Transverse colon (tissue), 4 donors: ENCODE results near the gene EFCAB8. TPM values are rescaled to one million over a fixed set of nuclear protein-coding genes. Genes with fewer than 3 reads are reported as not detected.

ENCODE experiments used
- DNase-seq: peaks from one replicate; pipeline ENCODE4 v3.0.0-alpha.2; 2019
- H3K27ac ChIP-seq, 4 donors: fragments of 200-600 bp; sonication (generic); 2 replicates each; pipeline ENCODE4 v1.5.1; 2016 to 2018; ENCODE audit warnings: inconsistent platforms in 4 of 4
- H3K27me3 ChIP-seq: fragments of 200-600 bp; sonication (generic); 2 replicates; pipeline ENCODE4 v1.5.1; 2017; ENCODE audit warnings: inconsistent platforms
- H3K36me3 ChIP-seq, 4 donors: fragments of 200-600 bp; sonication (generic); 2 replicates each; pipeline ENCODE4 v1.5.1; 2017 to 2019; ENCODE audit warnings: inconsistent platforms in 4 of 4
- H3K4me1 ChIP-seq, 4 donors: fragments of 200-600 bp; sonication (generic); 2 replicates each; pipeline ENCODE4 v1.5.1; 2017 to 2020; ENCODE audit warnings: inconsistent platforms in 4 of 4
- H3K4me3 ChIP-seq, 4 donors: fragments of 200-600 bp; sonication (generic); 1 replicate in 1 of 4; 2 replicates in 3 of 4; pipeline versions ENCODE4 v1.5.1 to v1.6.1; 2017 to 2019; ENCODE audit warnings: inconsistent platforms in 4 of 4
- H3K9me3 ChIP-seq, 2 donors: fragments of 200-600 bp; sonication (generic); 2 replicates each; pipeline ENCODE4 v1.5.1; 2017 to 2019; ENCODE audit warnings: inconsistent platforms in 2 of 2
- CTCF ChIP-seq, 5 experiments: fragments of 200-600 bp in 3 of 5; fragments of 450-650 bp in 2 of 5; sonication (generic) in 3 of 5; IDR thresholded peaks; 1 replicate in 2 of 5; 2 replicates in 3 of 5; pipeline ENCODE4 v1.5.1; 2016 to 2017; ENCODE audit warnings: antibody characterized with exemption in 5 of 5, inconsistent platforms in 3 of 5, mild to moderate bottlenecking in 2 of 5, moderate library complexity in 1 of 5
- EP300 ChIP-seq: sonication (generic); formaldehyde crosslinking; IDR thresholded peaks from one replicate; pipeline ENCODE4 v1.6.1; 2017; ENCODE audit warnings: antibody characterized with exemption, low read depth
- POLR2A ChIP-seq: fragments of 450-650 bp; IDR thresholded peaks from one replicate; pipeline ENCODE4 v1.6.1; 2016; ENCODE audit warnings: antibody characterized with exemption, mild to moderate bottlenecking, moderate library complexity
- POLR2AphosphoS5 ChIP-seq, 3 donors: sonication (generic); formaldehyde crosslinking; IDR thresholded peaks; one replicate each; pipeline ENCODE4 v1.6.1; 2016; ENCODE audit warnings: antibody characterized with exemption in 3 of 3
- WGBS, 2 donors: methylation state at CpG; one replicate each; pipeline ENCODE4 v1.1.5; 2018; ENCODE audit warnings: low coverage in 1 of 2; 5-methylcytosine and 5-hydroxymethylcytosine counted together
- in situ Hi-C, 4 donors: fragments of 200-750 bp; cut with MboI; loops; one replicate each; pipeline versions ENCODE4 v1.15.0 to v1.15.1; 2017; ENCODE audit warnings: low sequenced_read_pairs in 3 of 4, low pct_ligation_motif_present in 1 of 4, low pct_unique_long_range_greater_than_20kb in 1 of 4
- intact Hi-C: fragments of 100-400 bp; cut with DNase I; formaldehyde crosslinking; loops from one replicate; pipeline ENCODE4 v1.15.1; 2023; ENCODE audit warnings: low total_unique reads
- total RNA-seq, 4 donors: library from RNA; depleted of rRNA; stranded (reverse); fragments of >200 nt; gene quantifications; one replicate each; pipeline ENCODE4 v1.1.0, GENCODE V29; 2016

Gene EFCAB8
- total RNA-seq, 4 donors from 2014 or later: 0.14 TPM; not detected in 3

DNA sequence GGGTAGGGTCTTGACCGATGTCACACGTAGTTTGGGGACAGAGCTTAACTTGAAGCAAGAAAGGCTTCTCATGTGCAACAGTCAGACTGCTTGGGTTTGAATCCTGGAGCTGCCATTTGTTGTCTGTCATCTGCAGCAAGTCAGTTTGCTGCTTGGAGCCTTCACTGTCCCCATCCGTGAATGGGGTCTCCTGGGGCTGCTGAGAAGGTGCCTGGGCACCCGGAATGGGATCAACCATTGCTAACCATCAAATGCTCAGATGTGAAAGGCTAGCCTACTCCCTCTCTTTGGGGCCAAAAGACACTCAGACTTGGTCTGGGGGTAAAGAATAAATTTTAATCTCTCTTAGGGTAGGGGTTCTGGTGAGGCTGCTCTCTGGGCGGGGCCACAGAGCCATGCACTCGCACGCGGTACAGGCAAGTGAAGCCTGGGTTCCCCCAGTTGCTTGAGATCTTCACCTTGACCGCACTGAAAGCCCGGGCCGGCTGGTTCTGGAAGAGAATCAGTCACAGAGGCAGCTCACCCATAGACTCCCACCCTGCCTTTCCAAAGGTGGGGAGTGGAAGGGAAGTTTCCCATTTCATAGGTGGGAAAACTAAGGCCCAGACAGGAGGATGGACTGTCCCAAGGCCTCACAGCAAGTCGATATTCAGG lies 124.9 kb downstream of the EFCAB8 start:
- no peak for TF ChIP-seq POLR2A
- no peak for TF ChIP-seq CTCF (IDR thresholded peaks at IDR 0.05)
- no peak for TF ChIP-seq EP300
- TF ChIP-seq POLR2AphosphoS5 (IDR thresholded peaks at IDR 0.05): no peak
- DNase-seq: no peak
- Histone ChIP-seq H3K4me1 (no peaks in the 10 kb centered on the region), H3K36me3 (no peaks in the 10 kb centered on the region), H3K4me3 (no peak overlapping the region), H3K27ac (no peak overlapping the region), H3K9me3 (no peaks in the 10 kb centered on the region), H3K27me3 (no peaks in the 10 kb centered on the region)
- 85 to 100% methylated on average over 2 to 12 of the region's 12 CpGs for WGBS, 2 donors
- in situ Hi-C loops (no loop called here), intact Hi-C loops (no loop called here)

DNA sequence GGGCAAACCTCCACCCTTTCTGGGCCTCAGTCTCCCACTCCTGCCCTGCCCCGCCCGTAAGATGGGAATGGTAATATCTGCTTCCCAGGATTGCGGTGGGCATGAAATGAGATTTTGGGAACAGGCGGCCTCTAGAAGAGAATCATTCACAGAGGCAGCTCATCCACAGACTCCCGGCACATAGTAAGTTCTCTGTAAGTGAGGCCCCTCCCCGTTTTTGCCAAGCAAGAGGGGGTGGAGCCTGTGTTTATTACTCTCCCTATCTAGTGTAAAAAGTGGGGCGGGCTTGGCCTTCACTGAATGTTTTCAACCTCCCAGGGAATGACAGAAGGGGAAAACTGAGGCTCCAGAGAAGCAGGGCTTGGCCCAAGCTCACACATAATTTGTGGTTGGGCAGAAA lies 125.5 kb downstream of the EFCAB8 start:
- H3K4me1 ChIP-seq: no peaks in the 10 kb centered on the region
- TF ChIP-seq POLR2A (no peak), CTCF (IDR thresholded peaks at IDR 0.05) (no peak), POLR2AphosphoS5 (IDR thresholded peaks at IDR 0.05) (no peak), EP300 (no peak)
- H3K27ac ChIP-seq: no peak overlapping the region
- WGBS, 2 donors: 70 to 71% methylated on average over 2 to 7 of the region's 7 CpGs
- no peaks in the 10 kb centered on the region for H3K36me3 ChIP-seq
- intact Hi-C loops: no loop called here
- no peaks in the 10 kb centered on the region for H3K27me3 ChIP-seq
- no peaks in the 10 kb centered on the region for H3K9me3 ChIP-seq
- H3K4me3 ChIP-seq: no peak overlapping the region
- no peak for DNase-seq
- in situ Hi-C loops: no loop called here

DNA sequence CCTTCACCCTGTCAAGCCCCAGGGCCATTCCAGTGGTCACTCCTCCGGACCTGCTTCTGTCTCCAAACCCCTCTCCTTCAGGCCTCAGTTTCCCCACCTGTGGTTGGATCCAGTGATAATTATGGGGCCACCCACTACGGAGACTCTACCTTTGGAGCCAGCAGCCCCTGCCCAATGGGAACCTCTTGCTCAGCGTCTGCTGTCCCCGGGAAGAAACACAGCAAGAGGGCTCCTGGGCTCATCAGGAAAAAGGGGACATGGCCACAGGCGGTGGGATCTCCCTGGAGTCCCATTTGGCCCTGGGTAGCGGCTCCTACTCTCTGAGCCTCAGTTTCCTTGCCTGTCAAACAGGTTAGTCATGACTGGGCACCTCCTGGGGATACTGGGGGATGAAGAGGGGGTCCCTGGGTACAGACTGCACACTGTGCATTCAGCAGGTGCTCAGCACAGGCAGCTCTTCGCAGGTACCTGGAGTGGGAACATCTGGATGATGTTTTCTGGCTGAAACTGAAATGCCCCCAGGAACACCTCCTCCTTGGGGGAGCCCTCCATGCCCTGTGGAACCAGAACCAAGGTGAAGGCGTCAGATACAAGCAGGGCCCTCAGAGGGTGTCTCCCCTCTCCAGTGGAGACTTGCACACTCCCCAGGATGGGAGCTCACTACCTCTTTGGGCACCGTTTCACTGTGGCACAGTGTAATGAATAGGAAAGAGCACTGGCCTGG lies 126.1 kb downstream of the EFCAB8 start:
- 80 to 82% methylated on average over 1 to 9 of the region's 9 CpGs for WGBS, 2 donors
- Histone ChIP-seq H3K27me3 (no peaks in the 10 kb centered on the region), H3K4me3 (no peak overlapping the region), H3K9me3 (no peaks in the 10 kb centered on the region), H3K27ac (no peak overlapping the region), H3K36me3 (no peaks in the 10 kb centered on the region), H3K4me1 (no peaks in the 10 kb centered on the region)
- no peak for TF ChIP-seq POLR2AphosphoS5 (IDR thresholded peaks at IDR 0.05)
- TF ChIP-seq POLR2A: no peak
- no peak for TF ChIP-seq CTCF (IDR thresholded peaks at IDR 0.05)
- no peak for TF ChIP-seq EP300
- intact Hi-C loops (no loop called here), in situ Hi-C loops (no loop called here)
- no peak for DNase-seq

- TF ChIP-seq POLR2A (no peak), CTCF (IDR thresholded peaks at IDR 0.05) (no peak), POLR2AphosphoS5 (IDR thresholded peaks at IDR 0.05) (no peak), EP300 (no peak)
These were observed 126.9 kb downstream of the EFCAB8 start for GRCh38 chr20:32985596-32985995.

More at GRCh38 chr20:32985596-32985995, 126.9 kb downstream of the EFCAB8 start:
- Histone ChIP-seq H3K27ac (no peak overlapping the region), H3K4me1 (no peaks in the 10 kb centered on the region), H3K36me3 (no peaks in the 10 kb centered on the region), H3K9me3 (no peaks in the 10 kb centered on the region), H3K4me3 (no peak overlapping the region), H3K27me3 (no peaks in the 10 kb centered on the region)
- intact Hi-C loops: no loop called here
- in situ Hi-C loops: no loop called here
- WGBS, 2 donors: 81% methylated on average over 6 of the region's 6 CpGs; no CpG with 5 or more reads in 1 of the 2 donors
- no peak for DNase-seq
